HEK293T (cell line): ENCODE measurements around the gene MIOX.

Experiments
- CTCF ChIA-PET: fragments of 350-600 bp; formaldehyde crosslinking; extraction: SDS; loops from one replicate; lab custom pipeline; 2021; ENCODE audit warnings: antibody characterized with exemption, inconsistent platforms; lab: Yijun Ruan, JAX
- POLR2A ChIA-PET: fragments of 350-600 bp; formaldehyde crosslinking; extraction: SDS; loops from one replicate; lab custom pipeline; 2020; ENCODE audit warnings: antibody characterized with exemption, inconsistent platforms; lab: Yijun Ruan, JAX
- DNase-seq: peaks from one replicate; pipeline ENCODE4 v3.0.0; 2012; ENCODE audit warnings: mixed read lengths; ENCODE audit errors: extremely low spot score
- ARNT ChIP-seq: fragments of 450-650 bp; IDR thresholded peaks from 2 replicates; pipeline ENCODE4 v1.6.1; 2017; ENCODE audit warnings: mild to moderate bottlenecking
- BHLHE40 ChIP-seq: fragments of 450-650 bp; IDR thresholded peaks from 2 replicates; pipeline ENCODE4 v1.6.1; 2016; ENCODE audit warnings: mild to moderate bottlenecking, moderate library complexity, borderline replicate concordance
- CTBP1 ChIP-seq: fragments of 450-650 bp; IDR thresholded peaks from 2 replicates; pipeline ENCODE4 v1.6.1; 2016; ENCODE audit warnings: borderline replicate concordance
- ELF4 ChIP-seq: fragments of 450-650 bp; IDR thresholded peaks from 2 replicates; pipeline ENCODE4 v1.6.1; 2017; ENCODE audit warnings: antibody characterized with exemption
- FOXA1 ChIP-seq: fragments of 450-650 bp; IDR thresholded peaks from 2 replicates; pipeline ENCODE4 v1.6.1; 2016; ENCODE audit warnings: mild to moderate bottlenecking
- FOXK2 ChIP-seq: fragments of 450-650 bp; IDR thresholded peaks from 2 replicates; pipeline ENCODE4 v1.6.1; 2016; ENCODE audit warnings: mild to moderate bottlenecking
- FOXM1 ChIP-seq: fragments of 450-650 bp; IDR thresholded peaks from 2 replicates; pipeline ENCODE4 v1.6.1; 2017; ENCODE audit warnings: mild to moderate bottlenecking, borderline replicate concordance
- HDGF ChIP-seq: fragments of 450-650 bp; IDR thresholded peaks from 2 replicates; pipeline ENCODE4 v1.6.1; 2017; ENCODE audit warnings: antibody characterized with exemption, borderline replicate concordance
- L3MBTL2 ChIP-seq: fragments of 450-650 bp; conservative IDR thresholded peaks from 2 replicates; pipeline ENCODE4 v1.6.1; 2016; ENCODE audit warnings: mild to moderate bottlenecking
- LEF1 ChIP-seq: fragments of 450-650 bp; IDR thresholded peaks from 2 replicates; pipeline ENCODE4 v1.6.1; 2017; ENCODE audit warnings: mild to moderate bottlenecking, borderline replicate concordance
- NFRKB ChIP-seq: fragments of 450-650 bp; IDR thresholded peaks from 2 replicates; pipeline ENCODE4 v1.6.1; 2016; ENCODE audit warnings: mild to moderate bottlenecking, moderate library complexity
- SP1 ChIP-seq: fragments of 450-650 bp; IDR thresholded peaks from 2 replicates; pipeline ENCODE4 v1.6.1; 2017
- SUZ12 ChIP-seq: fragments of 450-650 bp; IDR thresholded peaks from 2 replicates; pipeline ENCODE4 v1.6.1; 2016; ENCODE audit warnings: mild to moderate bottlenecking
- TARDBP ChIP-seq: fragments of 450-650 bp; IDR thresholded peaks from 2 replicates; pipeline ENCODE4 v1.6.1; 2016
- ZNF384 ChIP-seq: fragments of 450-650 bp; IDR thresholded peaks from 2 replicates; pipeline ENCODE4 v1.6.1; 2016
- TF ChIP-seq, protein P1 (sequence below): fragments of 450-650 bp; IDR thresholded peaks from 2 replicates; pipeline ENCODE4 v1.6.1; 2016

MIOX gene

GRCh38 chr22:50522208-50522805 lies 35.6 kb downstream of the MIOX start:
- CTCF ChIA-PET: no interaction called here
- POLR2A ChIA-PET: interaction anchor here (1.0 to 7.1 kb wide), 2 partner anchors 13 to 49 kb away, joined by 3 to 193 read pairs; partner anchors contain the start of genes LMF2 and NCAPH2
- DNase-seq: no peak
- TF ChIP-seq L3MBTL2: no peak

DNA sequence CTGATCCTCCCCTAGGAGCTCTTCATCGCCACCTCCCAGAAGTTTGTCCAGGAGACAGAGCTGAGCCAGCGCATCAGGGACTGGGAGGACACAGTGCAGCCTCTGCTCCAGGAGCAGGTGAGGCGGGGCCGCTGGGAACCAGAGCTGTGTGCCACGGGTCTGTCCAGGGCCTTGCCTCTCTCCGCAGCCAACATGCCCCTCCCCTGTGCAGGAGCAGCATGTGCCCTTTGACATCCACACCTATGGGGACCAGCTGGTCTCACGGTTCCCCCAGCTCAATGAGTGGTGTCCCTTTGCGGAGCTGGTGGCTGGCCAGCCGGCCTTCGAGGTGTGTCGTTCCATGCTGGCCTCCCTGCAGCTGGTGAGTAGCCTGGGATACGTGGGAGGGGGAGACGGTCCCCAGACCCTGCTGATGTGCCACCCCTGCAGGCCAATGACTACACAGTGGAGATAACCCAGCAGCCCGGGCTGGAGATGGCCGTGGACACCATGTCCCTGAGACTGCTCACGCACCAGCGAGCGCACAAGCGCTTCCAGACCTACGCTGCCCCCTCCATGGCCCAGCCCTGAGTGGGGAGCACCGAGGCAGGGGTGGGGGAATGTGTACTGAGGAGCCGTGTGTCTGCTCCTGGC lies 36.3 kb downstream of the MIOX start:
- CTCF ChIA-PET: no interaction called here
- POLR2A ChIA-PET: interaction anchor here (1.0 to 7.1 kb wide), 2 partner anchors 14 to 50 kb away, joined by 3 to 193 read pairs; partner anchors contain the start of genes LMF2 and NCAPH2
- TF ChIP-seq FOXM1 (no peak), ARNT (no peak), ZNF384 (no peak), SP1 (no peak), LEF1 (no peak), TARDBP (no peak), CTBP1 (no peak)
- no peak for DNase-seq

DNA sequence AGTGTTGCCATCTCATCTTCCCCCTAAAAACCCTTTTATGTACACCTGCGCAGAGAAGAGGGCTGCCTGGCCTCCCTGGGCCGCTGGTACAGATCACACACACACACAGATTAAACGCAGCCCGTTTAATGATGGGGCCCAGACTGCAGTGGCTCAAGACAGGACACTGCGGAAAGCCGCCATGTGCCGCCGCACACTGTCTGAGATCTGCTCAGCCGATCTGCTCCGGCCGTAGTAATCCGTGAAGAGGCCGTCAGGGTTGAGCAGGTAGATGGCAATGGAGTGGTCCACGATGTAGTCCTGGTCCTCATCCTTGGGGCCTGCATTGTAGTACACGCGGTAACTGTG lies 36.8 kb downstream of the MIOX start:
- POLR2A ChIA-PET: interaction anchor here (1.0 to 7.1 kb wide), 5 partner anchors 8 to 51 kb away, joined by 3 to 193 read pairs (median 49); partner anchors contain the start of genes LMF2, NCAPH2 and SYCE3
- CTCF ChIA-PET: no interaction called here
- TF ChIP-seq ARNT (no peak), BHLHE40 (no peak), ZNF384 (no peak), L3MBTL2 (no peak), NFRKB (no peak)

GRCh38 chr22:50523806-50524675 lies 37.4 kb downstream of the MIOX start:
- TF ChIP-seq FOXK2 (no peak), BHLHE40 (no peak), CTBP1 (no peak), ZNF384 (no peak), ELF4 (no peak), SUZ12 (no peak), LEF1 (no peak), HDGF (no peak), FOXM1 (no peak), TARDBP (no peak), ARNT (no peak)
- TF ChIP-seq, protein P1, sequence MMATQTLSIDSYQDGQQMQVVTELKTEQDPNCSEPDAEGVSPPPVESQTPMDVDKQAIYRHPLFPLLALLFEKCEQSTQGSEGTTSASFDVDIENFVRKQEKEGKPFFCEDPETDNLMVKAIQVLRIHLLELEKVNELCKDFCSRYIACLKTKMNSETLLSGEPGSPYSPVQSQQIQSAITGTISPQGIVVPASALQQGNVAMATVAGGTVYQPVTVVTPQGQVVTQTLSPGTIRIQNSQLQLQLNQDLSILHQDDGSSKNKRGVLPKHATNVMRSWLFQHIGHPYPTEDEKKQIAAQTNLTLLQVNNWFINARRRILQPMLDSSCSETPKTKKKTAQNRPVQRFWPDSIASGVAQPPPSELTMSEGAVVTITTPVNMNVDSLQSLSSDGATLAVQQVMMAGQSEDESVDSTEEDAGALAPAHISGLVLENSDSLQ: no peak
- no peak for DNase-seq
- ChIA-PET POLR2A (interaction anchor here (0.6 to 7.1 kb wide), 10 partner anchors 9 to 182 kb away, joined by 3 to 193 read pairs (median 12); partner anchors contain the start of genes CHKB, LMF2, NCAPH2 and SYCE3), CTCF (interaction anchor here (2.2 kb wide), 1 partner anchor 15 kb away, joined by 11 read pairs; no protein-coding TSS in a partner anchor)

More for the DNA sequence above, 36.8 kb downstream of the MIOX start:
- DNase-seq: no peak

DNA sequence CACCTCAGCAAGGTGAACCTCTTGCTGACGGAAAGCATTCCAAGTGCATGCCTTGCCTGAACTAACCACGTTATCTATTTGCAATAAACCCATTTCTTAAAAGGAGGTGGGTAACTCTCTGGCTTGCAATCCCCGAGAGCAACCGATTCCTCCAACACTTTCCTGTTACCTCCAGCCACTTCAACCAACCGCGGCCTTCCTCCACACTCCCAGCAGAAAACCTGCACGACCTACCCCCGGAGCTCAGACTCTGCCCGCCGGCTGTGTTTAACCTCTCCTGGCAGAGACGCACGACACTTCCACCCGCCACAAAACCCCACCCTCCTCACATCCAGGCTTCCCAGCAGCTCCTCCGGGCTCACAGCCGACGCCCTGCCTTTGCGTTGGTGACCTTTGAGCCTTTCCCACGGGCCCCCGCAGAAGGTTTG lies 38.0 kb downstream of the MIOX start:
- ChIA-PET POLR2A (interaction anchor here (0.6 to 7.1 kb wide), 16 partner anchors 9 to 183 kb away, joined by 3 to 193 read pairs (median 10); partner anchors contain the start of genes CHKB, KLHDC7B, LMF2 and NCAPH2), CTCF (interaction anchor here (1.5 to 2.2 kb wide), 3 partner anchors 15 to 178 kb away, joined by 6 to 11 read pairs (median 11); partner anchors contain the start of gene KLHDC7B)
- no peak for DNase-seq
- no peak for TF ChIP-seq TARDBP
- TF ChIP-seq FOXM1: no peak
- TF ChIP-seq FOXK2: no peak
- no peak for TF ChIP-seq BHLHE40
- TF ChIP-seq, protein P1: no peak
- TF ChIP-seq FOXA1: no peak
- no peak for TF ChIP-seq HDGF
- TF ChIP-seq ARNT: no peak
- TF ChIP-seq NFRKB: no peak
- no peak for TF ChIP-seq ZNF384
- TF ChIP-seq LEF1: no peak
- TF ChIP-seq L3MBTL2: no peak
- TF ChIP-seq ELF4: no peak
- TF ChIP-seq SP1: no peak

GRCh38 chr22:50525104-50525857 lies 38.6 kb downstream of the MIOX start, which contains the start of gene SCO2:
Gene SCO2, minus strand, starts transcription at chr22:50525598. Its CDS starts 1,187 bp downstream, at chr22:50524411.
- ChIA-PET POLR2A (interaction anchor here (0.7 to 7.1 kb wide), 50 partner anchors 10 to 281 kb away, joined by 3 to 193 read pairs (median 5); partner anchors contain the start of genes ARSA, CHKB, HDAC10 and KLHDC7B), CTCF (interaction anchor here (0.6 to 2.2 kb wide), 22 partner anchors 10 to 554 kb away, joined by 3 to 11 read pairs (median 6); partner anchors contain the start of genes KLHDC7B, LMF2, NCAPH2 and SYCE3)
- DNase-seq: peak; percentile 99
- TF ChIP-seq SUZ12 (no peak), HDGF (no peak), ELF4 (peak; percentile 10; the same call in 1 of the 2 replicates), L3MBTL2 (peak; percentile 79)
